Thoracic aorta (tissue), 2 donors: ENCODE measurements around the gene C6orf136. TPM values are rescaled to one million over a fixed set of nuclear protein-coding genes. Genes with fewer than 3 reads are reported as not detected.

Experiments
- ATAC-seq: fragments of 150-250 bp; one replicate; pipeline ENCODE4 v1.8.0; 2017; ENCODE audit warnings: low read depth; ENCODE audit not compliant: insufficient number of reproducible peaks, low FRiP score
- DNase-seq: peaks from one replicate; pipeline ENCODE4 v3.0.0-alpha.2; 2020; ENCODE audit warnings: low spot score
- H3K27ac ChIP-seq, 2 donors: fragments of 200-600 bp; sonication (generic); 1 replicate in 1 of 2; 2 replicates in 1 of 2; pipeline ENCODE4 v1.5.1; 2016; ENCODE audit warnings: mild to moderate bottlenecking in 2 of 2, moderate library complexity in 2 of 2
- H3K27me3 ChIP-seq: fragments of 200-600 bp; sonication (generic); replicated peaks from 2 replicates; pipeline ENCODE4 v1.6.0; 2016; ENCODE audit warnings: mild to moderate bottlenecking; ENCODE audit not compliant: insufficient read depth
- H3K36me3 ChIP-seq: fragments of 200-600 bp; sonication (generic); one replicate; pipeline ENCODE4 v1.5.1; 2016
- H3K4me1 ChIP-seq, 2 donors: fragments of 200-600 bp; sonication (generic); 1 replicate in 1 of 2; 2 replicates in 1 of 2; pipeline versions ENCODE4 v1.5.1 to v1.6.0; 2016; ENCODE audit warnings: low read depth in 2 of 2, mild to moderate bottlenecking in 1 of 2; ENCODE audit not compliant: control insufficient read depth in 1 of 2
- H3K4me3 ChIP-seq: fragments of 200-600 bp; sonication (generic); 2 replicates; pipeline ENCODE4 v1.5.1; 2016; ENCODE audit warnings: mild to moderate bottlenecking
- H3K9me3 ChIP-seq: fragments of 200-600 bp; sonication (generic); 2 replicates; pipeline ENCODE4 v1.5.1; 2016
- CTCF ChIP-seq: fragments of 200-600 bp; sonication (generic); IDR thresholded peaks from one replicate; pipeline ENCODE4 v1.5.1; 2019; ENCODE audit warnings: antibody characterized with exemption
- total RNA-seq, 2 donors: library from RNA; depleted of rRNA; stranded (reverse); fragments of >200 nt; gene quantifications; one replicate each; pipeline versions ENCODE4 v1.1.0 to v1.2.3, GENCODE V29; 2016

The C6orf136 gene
- total RNA-seq, 2 donors from 2014 or later: 17.1 to 30.3 TPM

DNA sequence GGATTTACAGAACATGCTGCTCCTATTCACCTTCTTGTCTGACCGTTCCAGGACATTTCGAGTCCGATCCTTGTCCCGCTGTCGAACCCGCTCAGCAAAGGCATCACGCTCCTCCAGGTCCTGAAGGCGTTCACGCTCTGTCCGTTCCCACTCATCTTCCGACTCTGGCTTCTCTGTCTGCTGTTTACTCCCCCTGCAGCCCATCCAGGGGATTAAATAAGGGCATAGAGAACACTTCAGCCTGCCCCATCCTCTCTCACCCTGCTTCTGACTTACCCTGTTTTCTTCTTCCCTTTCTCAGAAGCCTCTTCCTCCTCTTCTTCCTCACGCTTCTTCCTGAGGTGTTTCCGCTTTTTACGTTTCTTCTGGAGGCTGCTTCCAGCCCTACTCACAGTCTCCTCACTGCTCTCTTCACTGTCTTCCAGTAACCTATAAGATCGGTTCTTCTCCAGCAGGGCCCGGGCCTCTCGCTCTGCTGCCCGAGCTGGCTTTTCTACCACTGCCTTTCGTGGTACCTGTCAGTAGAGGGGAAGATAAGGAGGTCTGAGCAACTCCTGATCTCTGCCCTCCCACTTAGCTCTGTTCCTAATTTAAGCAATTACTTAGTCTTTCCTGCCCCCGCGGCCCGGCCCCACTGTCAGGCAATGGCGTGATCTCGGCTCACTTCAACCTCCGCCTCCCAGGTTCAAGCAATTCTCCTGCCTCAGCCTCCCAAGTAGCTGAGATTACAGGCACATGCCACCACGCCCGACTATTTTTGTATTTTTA is 24.0 kb downstream of the C6orf136 start:
- no peaks in the 10 kb centered on the region for H3K9me3 ChIP-seq
- H3K27me3 ChIP-seq: no peaks in the 10 kb centered on the region
- DNase-seq: no peak
- H3K27ac ChIP-seq: no peak overlapping the region
- H3K4me3 ChIP-seq: no peak overlapping the region
- H3K36me3 ChIP-seq: peaks cover 20% of the 10 kb centered on the region
- no peak for ATAC-seq
- no peak for TF ChIP-seq CTCF
- peaks cover 9 to 22% of the 10 kb centered on the region in 2 donors for H3K4me1 ChIP-seq

- Histone ChIP-seq H3K4me1 (peaks cover 9 to 22% of the 10 kb centered on the region in 2 donors), H3K9me3 (no peaks in the 10 kb centered on the region), H3K27me3 (no peaks in the 10 kb centered on the region), H3K4me3 (peak within 1 kb of the TSS; percentile 84), H3K36me3 (peaks cover 31% of the 10 kb centered on the region), H3K27ac (peak within 1 kb of the TSS; percentile 61 to 69)
- peak; percentile 62 for ATAC-seq
- DNase-seq: peak; percentile 91
- TF ChIP-seq CTCF: peak; percentile 81
Measured at GRCh38 chr6:30672445-30673253, 25.7 kb downstream of the C6orf136 start, which contains the start of gene DHX16. Gene DHX16 (minus strand): TSS chr6:30673006. CDS start chr6:30672841, 165 bp downstream.

- DNase-seq (no peak), ATAC-seq (no peak)
- H3K9me3 ChIP-seq: no peaks in the 10 kb centered on the region
- no peaks in the 10 kb centered on the region for H3K27me3 ChIP-seq
- H3K27ac ChIP-seq: no peak overlapping the region
- TF ChIP-seq CTCF: no peak
- peaks cover 29 to 49% of the 10 kb centered on the region in 2 donors for H3K4me1 ChIP-seq
- no peak overlapping the region for H3K4me3 ChIP-seq
- H3K36me3 ChIP-seq: peaks cover 41% of the 10 kb centered on the region
Measured at GRCh38 chr6:30676660-30677285, 29.8 kb downstream of the C6orf136 start.

- no peak for ATAC-seq
- H3K9me3 ChIP-seq: no peaks in the 10 kb centered on the region
- H3K27me3 ChIP-seq: no peaks in the 10 kb centered on the region
- TF ChIP-seq CTCF: peak; percentile 92
- H3K4me1 ChIP-seq: peaks cover 26 to 43% of the 10 kb centered on the region in 2 donors
- H3K27ac ChIP-seq: peak overlapping the region; percentile 46 to 100
- peaks cover 41% of the 10 kb centered on the region for H3K36me3 ChIP-seq
- peak overlapping the region; percentile 99 for H3K4me3 ChIP-seq
- no peak for DNase-seq
Measured at GRCh38 chr6:30678964-30679726, 32.2 kb downstream of the C6orf136 start.
